ENCODE measurements around the gene PDE4D. TPM values are rescaled to one million over a fixed set of nuclear protein-coding genes. Genes with fewer than 3 reads are reported as not detected.
A peak's percentile ranks its signal among the peaks of the same experiment; 100 is the strongest.

Gene PDE4D
- total and polyA plus RNA-seq, 2 experiments from 2014 or later, result 21.9 to 54.2 TPM

- Histone ChIP-seq H3K9me3 (ENCODE audit: low read depth) (no peaks in the 10 kb centered on the region), H3K27ac (no peak overlapping the region), H3K4me3 (no peak overlapping the region), H3K36me3 (no peaks in the 10 kb centered on the region), H3K27me3 (no peaks in the 10 kb centered on the region), H3K4me1 (ENCODE audit: low read depth) (peaks cover 13% of the 10 kb centered on the region)
- DNase-seq (ENCODE audit: low read depth in 1 of 2, low spot score in 1 of 2), result no peak
- no peak for TF ChIP-seq CTCF (IDR thresholded peaks at IDR 0.05; ENCODE audit: low read depth, low read length)
Observed at GRCh38 chr5:59049095-59049494, 844.4 kb downstream of the PDE4D start.

GRCh38 chr5:59042201-59043055, 851.1 kb downstream of the PDE4D start:
- no peak for TF ChIP-seq CTCF (IDR thresholded peaks at IDR 0.05; ENCODE audit: low read depth, low read length)
- H3K4me1 ChIP-seq (ENCODE audit: low read depth), result peaks cover 19% of the 10 kb centered on the region
- no peaks in the 10 kb centered on the region for H3K9me3 ChIP-seq (ENCODE audit: low read depth)
- H3K27me3 ChIP-seq, result peaks cover 40% of the 10 kb centered on the region
- peak; percentile 13 to 71 for DNase-seq (ENCODE audit: low read depth in 1 of 2, low spot score in 1 of 2)
- H3K36me3 ChIP-seq, result no peaks in the 10 kb centered on the region
- no peak overlapping the region for H3K27ac ChIP-seq
- H3K4me3 ChIP-seq, result no peak overlapping the region

- TF ChIP-seq CTCF (IDR thresholded peaks at IDR 0.05; ENCODE audit: low read depth, low read length), result no peak
- no peaks in the 10 kb centered on the region for H3K36me3 ChIP-seq
- no peaks in the 10 kb centered on the region for H3K9me3 ChIP-seq (ENCODE audit: low read depth)
- peaks cover 10% of the 10 kb centered on the region for H3K4me1 ChIP-seq (ENCODE audit: low read depth)
- no peak overlapping the region for H3K4me3 ChIP-seq
- DNase-seq (ENCODE audit: low read depth in 1 of 2, low spot score in 1 of 2), result no peak
- H3K27ac ChIP-seq, result no peak overlapping the region
- peaks cover 40% of the 10 kb centered on the region for H3K27me3 ChIP-seq
Observed at GRCh38 chr5:59041355-59041754, 852.2 kb downstream of the PDE4D start.

GRCh38 chr5:59040804-59041201, 852.7 kb downstream of the PDE4D start:
- no peak for DNase-seq (ENCODE audit: low read depth in 1 of 2, low spot score in 1 of 2)
- TF ChIP-seq CTCF (IDR thresholded peaks at IDR 0.05; ENCODE audit: low read depth, low read length), result no peak
- Histone ChIP-seq H3K36me3 (no peaks in the 10 kb centered on the region), H3K4me1 (ENCODE audit: low read depth) (peaks cover 10% of the 10 kb centered on the region), H3K9me3 (ENCODE audit: low read depth) (no peaks in the 10 kb centered on the region), H3K27ac (no peak overlapping the region), H3K4me3 (no peak overlapping the region), H3K27me3 (peaks cover 40% of the 10 kb centered on the region)

- H3K27me3 ChIP-seq, result peaks cover 40% of the 10 kb centered on the region
- TF ChIP-seq CTCF (IDR thresholded peaks at IDR 0.05; ENCODE audit: low read depth, low read length), result no peak
- peaks cover 10% of the 10 kb centered on the region for H3K4me1 ChIP-seq (ENCODE audit: low read depth)
- peak overlapping the region; percentile 76 for H3K4me3 ChIP-seq
- H3K27ac ChIP-seq, result no peak overlapping the region
- H3K36me3 ChIP-seq, result no peaks in the 10 kb centered on the region
- H3K9me3 ChIP-seq (ENCODE audit: low read depth), result no peaks in the 10 kb centered on the region
- peak in 1 of 2 donors; percentile 91 for DNase-seq (ENCODE audit: low read depth in 1 of 2, low spot score in 1 of 2)
Observed at GRCh38 chr5:59040024-59040803, 853.3 kb downstream of the PDE4D start.

All from cardiac muscle cell (in vitro differentiated cells and primary cell).